ENCODE results near the gene PDE9A.

DNA sequence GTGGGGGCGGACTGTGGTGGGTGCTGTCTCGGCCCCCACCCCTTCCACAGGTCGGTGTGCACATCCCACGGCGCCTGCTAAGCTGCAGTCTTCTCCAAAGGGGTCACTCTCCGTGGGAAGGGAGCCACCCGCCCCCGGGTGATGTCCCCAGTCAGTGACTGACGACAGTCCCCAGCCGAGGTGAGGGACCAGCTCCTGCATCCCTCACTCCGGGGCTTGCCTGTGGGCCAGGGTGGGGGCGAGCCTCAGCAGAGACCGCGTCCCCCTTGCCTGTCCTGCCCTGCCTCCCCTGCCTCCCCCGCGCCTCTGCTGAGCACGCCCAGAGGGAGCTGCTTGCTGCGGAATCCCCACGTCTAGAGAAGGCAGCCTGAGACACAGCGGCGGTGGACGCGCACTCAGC lies 35.9 kb upstream of the PDE9A start:
- TF ChIP-seq, protein P1, sequence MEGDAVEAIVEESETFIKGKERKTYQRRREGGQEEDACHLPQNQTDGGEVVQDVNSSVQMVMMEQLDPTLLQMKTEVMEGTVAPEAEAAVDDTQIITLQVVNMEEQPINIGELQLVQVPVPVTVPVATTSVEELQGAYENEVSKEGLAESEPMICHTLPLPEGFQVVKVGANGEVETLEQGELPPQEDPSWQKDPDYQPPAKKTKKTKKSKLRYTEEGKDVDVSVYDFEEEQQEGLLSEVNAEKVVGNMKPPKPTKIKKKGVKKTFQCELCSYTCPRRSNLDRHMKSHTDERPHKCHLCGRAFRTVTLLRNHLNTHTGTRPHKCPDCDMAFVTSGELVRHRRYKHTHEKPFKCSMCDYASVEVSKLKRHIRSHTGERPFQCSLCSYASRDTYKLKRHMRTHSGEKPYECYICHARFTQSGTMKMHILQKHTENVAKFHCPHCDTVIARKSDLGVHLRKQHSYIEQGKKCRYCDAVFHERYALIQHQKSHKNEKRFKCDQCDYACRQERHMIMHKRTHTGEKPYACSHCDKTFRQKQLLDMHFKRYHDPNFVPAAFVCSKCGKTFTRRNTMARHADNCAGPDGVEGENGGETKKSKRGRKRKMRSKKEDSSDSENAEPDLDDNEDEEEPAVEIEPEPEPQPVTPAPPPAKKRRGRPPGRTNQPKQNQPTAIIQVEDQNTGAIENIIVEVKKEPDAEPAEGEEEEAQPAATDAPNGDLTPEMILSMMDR (IDR thresholded peaks at IDR 0.05) = no peak
- no peak for TF ChIP-seq EP300 (IDR thresholded peaks at IDR 0.05)
- TF ChIP-seq POLR2A (IDR thresholded peaks at IDR 0.05) = no peak
